OCI-LY1 (cell line): ENCODE data around the gene NDUFAF4.

ENCODE experiments used
- CTCF ChIP-seq: fragments of 200-600 bp; sonication (generic), shearing (Covaris generic); IDR thresholded peaks from 2 replicates; pipeline ENCODE4 v1.5.1; 2017; ENCODE audit warnings: mild to moderate bottlenecking, antibody characterized with exemption, low read length, moderate library complexity, mixed read lengths
- EZH2 ChIP-seq: fragments of 200-600 bp; sonication (generic), shearing (Covaris generic); IDR thresholded peaks from 2 replicates; pipeline ENCODE4 v1.8.0; 2017; ENCODE audit warnings: borderline replicate concordance, mixed run types, mild to moderate bottlenecking, antibody characterized with exemption, low read length, moderate library complexity, mixed read lengths

- no peak for TF ChIP-seq CTCF
- TF ChIP-seq EZH2, result no peak
These were observed 14.1 kb upstream of the NDUFAF4 start for GRCh38 chr6:96911751-96912150.
